SK-N-MC (cell line): ENCODE data around the gene TMEM80.
A peak's percentile ranks its signal among the peaks of the same experiment; 100 is the strongest.
"Not testable (repeated sequence)": the region's sequence is repeated elsewhere in the genome, so short reads cannot be mapped to it uniquely, and the experiment has no call there.

ENCODE experiments used
- DNase-seq: peaks from one replicate; pipeline ENCODE4 v3.0.0-alpha.2; 2011; ENCODE audit warnings: low read depth, low spot score
- H3K27ac ChIP-seq: fragments of 200-600 bp; sonication (generic); 2 replicates; pipeline ENCODE4 v1.5.1; 2016; ENCODE audit warnings: mixed run types
- H3K36me3 ChIP-seq: fragments of 200-600 bp; sonication (generic); 2 replicates; pipeline ENCODE4 v1.6.1; 2017; ENCODE audit warnings: antibody characterized with exemption, low read length, mixed read lengths; ENCODE audit not compliant: insufficient read depth
- H3K4me3 ChIP-seq: fragments of 200-600 bp; sonication (generic); 2 replicates; pipeline ENCODE4 v1.5.1; 2016
- H3K9ac ChIP-seq: fragments of 200-600 bp; sonication (generic); 2 replicates; pipeline ENCODE4 v1.8.0; 2017; ENCODE audit warnings: mixed run types, mixed read lengths; ENCODE audit not compliant: insufficient read length
- H3K9me3 ChIP-seq: fragments of 200-600 bp; sonication (generic); 2 replicates; pipeline ENCODE4 v1.6.1; 2017; ENCODE audit warnings: low read depth, mild to moderate bottlenecking, antibody characterized with exemption, low read length, moderate library complexity, mixed read lengths
- EZH2 ChIP-seq: fragments of 200-600 bp; sonication (generic); IDR thresholded peaks from one replicate; pipeline ENCODE4 v1.6.1; 2017; ENCODE audit warnings: antibody characterized with exemption
- FOXP2 ChIP-seq: optimal IDR thresholded peaks from 2 replicates; pipeline ENCODE3; 2011; ENCODE audit warnings: mild to moderate bottlenecking, moderate library complexity; ENCODE audit not compliant: insufficient read depth; ENCODE audit errors: extremely low read length, control extremely low read depth
- POLR2AphosphoS5 ChIP-seq: IDR thresholded peaks from 2 replicates; pipeline ENCODE4 v1.6.1; 2012; ENCODE audit warnings: mild to moderate bottlenecking, low read depth, low read length, borderline replicate concordance

Gene TMEM80

GRCh38 chr11:689625-690024, 6.0 kb upstream of the TMEM80 start:
- no peak overlapping the region for H3K4me3 ChIP-seq
- DNase-seq, result no peak
- H3K9me3 ChIP-seq, result no peaks in the 10 kb centered on the region
- H3K9ac ChIP-seq, result no peak overlapping the region
- TF ChIP-seq FOXP2 (no peak), POLR2AphosphoS5 (no peak), EZH2 (no peak)
- H3K36me3 ChIP-seq, result peaks cover 45% of the 10 kb centered on the region
- H3K27ac ChIP-seq, result no peak overlapping the region

GRCh38 chr11:690244-690643, 5.4 kb upstream of the TMEM80 start:
- not testable (repeated sequence) for H3K9me3 ChIP-seq, H3K9ac ChIP-seq, H3K27ac ChIP-seq, H3K4me3 ChIP-seq, DNase-seq
- H3K36me3 ChIP-seq, result peaks cover 39% of the 10 kb centered on the region

- no peak overlapping the region for H3K4me3 ChIP-seq
- TF ChIP-seq EZH2, result no peak
- no peak for TF ChIP-seq FOXP2
- TF ChIP-seq POLR2AphosphoS5, result no peak
- no peak overlapping the region for H3K9ac ChIP-seq
- no peak for DNase-seq
- peaks cover 34% of the 10 kb centered on the region for H3K36me3 ChIP-seq
- no peak overlapping the region for H3K27ac ChIP-seq
- H3K9me3 ChIP-seq, result no peaks in the 10 kb centered on the region
Measured at GRCh38 chr11:690738-691633, 4.6 kb upstream of the TMEM80 start.

GRCh38 chr11:691710-692590, 3.7 kb upstream of the TMEM80 start:
- Histone ChIP-seq H3K9ac (no peak overlapping the region), H3K36me3 (peaks cover 25% of the 10 kb centered on the region), H3K27ac (no peak overlapping the region), H3K9me3 (no peaks in the 10 kb centered on the region), H3K4me3 (no peak overlapping the region)
- TF ChIP-seq EZH2, result no peak
- no peak for TF ChIP-seq POLR2AphosphoS5
- no peak for TF ChIP-seq FOXP2
- DNase-seq, result no peak

GRCh38 chr11:692824-693414, 2.7 kb upstream of the TMEM80 start:
- Histone ChIP-seq H3K36me3 (peaks cover 16% of the 10 kb centered on the region), H3K9ac (peak overlapping the region; percentile 51), H3K4me3 (peak overlapping the region; percentile 97), H3K27ac (peak overlapping the region; percentile 48), H3K9me3 (no peaks in the 10 kb centered on the region)
- TF ChIP-seq POLR2AphosphoS5, result no peak
- no peak for TF ChIP-seq FOXP2
- no peak for TF ChIP-seq EZH2
- no peak for DNase-seq

GRCh38 chr11:693415-693831, 2.2 kb upstream of the TMEM80 start:
- Histone ChIP-seq H3K9ac (peak overlapping the region; percentile 51), H3K4me3 (peak overlapping the region; percentile 97), H3K27ac (peak overlapping the region; percentile 48), H3K36me3 (peaks cover 11% of the 10 kb centered on the region), H3K9me3 (no peaks in the 10 kb centered on the region)
- no peak for DNase-seq
- TF ChIP-seq EZH2 (no peak), FOXP2 (no peak), POLR2AphosphoS5 (no peak)

- peak overlapping the region; percentile 48 for H3K27ac ChIP-seq
- H3K4me3 ChIP-seq, result peak overlapping the region; percentile 97
- DNase-seq, result no peak
- H3K36me3 ChIP-seq, result peaks cover 5% of the 10 kb centered on the region
- H3K9ac ChIP-seq, result peak overlapping the region; percentile 51
- H3K9me3 ChIP-seq, result no peaks in the 10 kb centered on the region
- TF ChIP-seq EZH2 (no peak), POLR2AphosphoS5 (no peak), FOXP2 (no peak)
Measured at GRCh38 chr11:693887-694562, 1.6 kb upstream of the TMEM80 start.
